NT2/D1 (cell line): ENCODE results near the gene CCDC15.

Experiments used
- DNase-seq: peaks from one replicate; pipeline ENCODE4 v3.0.0-alpha.2; 2011; ENCODE audit warnings: low read depth, low spot score
- H3K27me3 ChIP-seq: 2 replicates; pipeline ENCODE4 v1.6.0; 2011; ENCODE audit warnings: mild to moderate bottlenecking; ENCODE audit not compliant: insufficient read length, insufficient read depth
- H3K36me3 ChIP-seq: 2 replicates; pipeline ENCODE4 v1.6.1; 2011; ENCODE audit warnings: mild to moderate bottlenecking, low read length, mixed read lengths; ENCODE audit not compliant: insufficient read depth, insufficient read length
- H3K4me1 ChIP-seq: 2 replicates; pipeline ENCODE4 v1.5.1; 2011; ENCODE audit not compliant: insufficient read depth, insufficient read length
- H3K4me3 ChIP-seq: 2 replicates; pipeline ENCODE4 v1.5.1; 2011; ENCODE audit warnings: low read depth; ENCODE audit not compliant: insufficient read length
- H3K9ac ChIP-seq: 2 replicates; pipeline ENCODE4 v1.6.0; 2011; ENCODE audit warnings: low read depth; ENCODE audit not compliant: insufficient read length
- H3K9me3 ChIP-seq: 2 replicates; pipeline ENCODE4 v1.5.1; 2011; ENCODE audit warnings: mild to moderate bottlenecking, low read length; ENCODE audit not compliant: insufficient read depth
- SUZ12 ChIP-seq: IDR thresholded peaks from 2 replicates; pipeline ENCODE4 v1.6.1; 2011; ENCODE audit not compliant: insufficient read length, insufficient read depth; ENCODE audit errors: extremely low read depth
- YY1 ChIP-seq: IDR thresholded peaks from 2 replicates; pipeline ENCODE4 v1.6.1; 2011; ENCODE audit not compliant: insufficient read length, insufficient read depth
- ZNF274 ChIP-seq: IDR thresholded peaks from 2 replicates; pipeline ENCODE4 v1.6.1; 2011; ENCODE audit warnings: mild to moderate bottlenecking, low read depth, low read length

The CCDC15 gene

GRCh38 chr11:125074511-125075241, 120.7 kb downstream of the CCDC15 start:
- no peaks in the 10 kb centered on the region for H3K9me3 ChIP-seq
- H3K27me3 ChIP-seq: peaks cover 5% of the 10 kb centered on the region
- H3K9ac ChIP-seq: no peak overlapping the region
- H3K36me3 ChIP-seq: no peaks in the 10 kb centered on the region
- H3K4me3 ChIP-seq: no peak overlapping the region
- TF ChIP-seq SUZ12 (no peak), ZNF274 (no peak), YY1 (no peak)
- peaks cover 11% of the 10 kb centered on the region for H3K4me1 ChIP-seq
- no peak for DNase-seq

- H3K4me1 ChIP-seq: peaks cover 11% of the 10 kb centered on the region
- TF ChIP-seq SUZ12 (no peak), ZNF274 (no peak), YY1 (no peak)
- H3K27me3 ChIP-seq: peaks cover 5% of the 10 kb centered on the region
- H3K9ac ChIP-seq: no peak overlapping the region
- H3K9me3 ChIP-seq: no peaks in the 10 kb centered on the region
- no peak for DNase-seq
- no peak overlapping the region for H3K4me3 ChIP-seq
- no peaks in the 10 kb centered on the region for H3K36me3 ChIP-seq
These were observed 121.2 kb downstream of the CCDC15 start for GRCh38 chr11:125075242-125075625.

GRCh38 chr11:125075900-125076317, 121.9 kb downstream of the CCDC15 start:
- Histone ChIP-seq H3K36me3 (no peaks in the 10 kb centered on the region), H3K4me1 (peaks cover 8% of the 10 kb centered on the region), H3K27me3 (peaks cover 5% of the 10 kb centered on the region), H3K9me3 (no peaks in the 10 kb centered on the region), H3K9ac (no peak overlapping the region), H3K4me3 (no peak overlapping the region)
- no peak for DNase-seq
- TF ChIP-seq SUZ12 (no peak), ZNF274 (no peak), YY1 (no peak)

GRCh38 chr11:125076378-125076945, 122.5 kb downstream of the CCDC15 start:
- H3K27me3 ChIP-seq: peaks cover 5% of the 10 kb centered on the region
- no peak for TF ChIP-seq ZNF274
- no peak for TF ChIP-seq SUZ12
- TF ChIP-seq YY1: no peak
- H3K4me3 ChIP-seq: no peak overlapping the region
- no peaks in the 10 kb centered on the region for H3K9me3 ChIP-seq
- H3K36me3 ChIP-seq: no peaks in the 10 kb centered on the region
- H3K4me1 ChIP-seq: peaks cover 6% of the 10 kb centered on the region
- H3K9ac ChIP-seq: no peak overlapping the region
- DNase-seq: no peak

- no peak for TF ChIP-seq YY1
- Histone ChIP-seq H3K9ac (no peak overlapping the region), H3K36me3 (no peaks in the 10 kb centered on the region), H3K4me3 (no peak overlapping the region), H3K4me1 (peaks cover 8% of the 10 kb centered on the region), H3K27me3 (no peaks in the 10 kb centered on the region), H3K9me3 (no peaks in the 10 kb centered on the region)
- no peak for DNase-seq
These were observed 124.0 kb downstream of the CCDC15 start for GRCh38 chr11:125078016-125078415.

- no peak for TF ChIP-seq YY1
- no peak for TF ChIP-seq ZNF274
- no peak for TF ChIP-seq SUZ12
- Histone ChIP-seq H3K4me3 (no peak overlapping the region), H3K9ac (no peak overlapping the region), H3K4me1 (peaks cover 12% of the 10 kb centered on the region), H3K36me3 (no peaks in the 10 kb centered on the region), H3K27me3 (no peaks in the 10 kb centered on the region), H3K9me3 (no peaks in the 10 kb centered on the region)
- DNase-seq: no peak
These were observed 124.6 kb downstream of the CCDC15 start for GRCh38 chr11:125078516-125079140.

GRCh38 chr11:125079151-125079877, 125.3 kb downstream of the CCDC15 start:
- Histone ChIP-seq H3K9me3 (no peaks in the 10 kb centered on the region), H3K27me3 (no peaks in the 10 kb centered on the region), H3K36me3 (no peaks in the 10 kb centered on the region), H3K4me1 (peaks cover 12% of the 10 kb centered on the region), H3K4me3 (no peak overlapping the region), H3K9ac (no peak overlapping the region)
- TF ChIP-seq ZNF274 (no peak), YY1 (no peak), SUZ12 (no peak)
- DNase-seq: no peak
